HepG2 (cell line): Measurements from ENCODE around the gene TRMT6. TPM values are rescaled to one million over a fixed set of nuclear protein-coding genes. Genes with fewer than 3 reads are reported as not detected.

Experiments
- ATAC-seq: fragments of 200-7000 bp; cut with Tn5 transposase; 3 replicates; pipeline ENCODE4 v1.9.1; 2020; ENCODE audit warnings: mild to moderate bottlenecking, moderate library complexity
- BruUV-seq: library from RNA; stranded (reverse); fragments of 400-500 nt; replicated peaks from 2 replicates; lab custom pipeline; 2021; lab: Mats Ljungman, UMichigan
- CTCF ChIA-PET: fragments of 300-600 bp; formaldehyde crosslinking; extraction: SDS; loops from one replicate; lab custom pipeline; 2021; ENCODE audit warnings: low total read pairs, inconsistent platforms, low intra/inter-chr PET ratio; lab: Yijun Ruan, JAX
- POLR2A ChIA-PET: fragments of 350-600 bp; sonication (Branson Sonifier 250); formaldehyde crosslinking; loops from one replicate; lab custom pipeline; 2020; ENCODE audit warnings: antibody characterized with exemption, inconsistent platforms; lab: Yijun Ruan, JAX
- DNase-seq: peaks from one replicate; pipeline ENCODE4 v3.0.0-alpha.2; 2015; ENCODE audit warnings: low spot score
- FAIRE-seq: peaks from 3 replicates; lab custom pipeline; 2011; peaks lifted over from hg19 to GRCh38; lab: Jason Lieb, UNC
- H2AFZ ChIP-seq: one replicate; pipeline ENCODE4 v1.6.1; 2011; ENCODE audit warnings: low read length, inconsistent platforms
- H3K27ac ChIP-seq: fragments of 300-600 bp; 3 replicates; pipeline ENCODE4 v1.8.0; 2011; ENCODE audit warnings: mixed run types, mild to moderate bottlenecking, mixed read lengths, low read length, inconsistent platforms; ENCODE audit not compliant: insufficient read depth; ENCODE audit errors: extremely low read length
- H3K27me3 ChIP-seq, 2 experiments: fragments of 200-600 bp in 1 of 2; 2 replicates in 1 of 2; 3 replicates in 1 of 2; pipeline versions ENCODE4 v1.6.0 to v1.8.0; 2011; ENCODE audit warnings: low read length in 2 of 2, mild to moderate bottlenecking in 2 of 2, moderate library complexity in 2 of 2, inconsistent platforms in 1 of 2; ENCODE audit not compliant: insufficient read depth in 2 of 2, control insufficient read depth in 1 of 2
- H3K36me3 ChIP-seq, 2 experiments: fragments of 200-600 bp in 1 of 2; replicated peaks in 1 of 2; 2 replicates in 1 of 2; 3 replicates in 1 of 2; pipeline versions ENCODE4 v1.5.1 to v1.8.0; 2011; ENCODE audit warnings: low read length in 2 of 2, inconsistent platforms in 1 of 2; ENCODE audit not compliant: insufficient read depth in 2 of 2, control insufficient read depth in 1 of 2
- H3K4me1 ChIP-seq: 2 replicates; pipeline ENCODE4 v1.5.1; 2012; ENCODE audit warnings: low read length, inconsistent platforms; ENCODE audit not compliant: insufficient read depth
- H3K4me2 ChIP-seq: 2 replicates; pipeline ENCODE4 v1.6.0; 2011; ENCODE audit warnings: low read depth, low read length, inconsistent platforms
- H3K4me3 ChIP-seq, 3 experiments: fragments of 200-600 bp in 1 of 3; sonication (generic), shearing (Covaris generic) in 1 of 3; replicated peaks in 1 of 3; 2 replicates each; pipeline ENCODE4 v1.5.1; 2011 to 2016; ENCODE audit warnings: low read length in 3 of 3, inconsistent platforms in 2 of 3, low read depth in 2 of 3, mild to moderate bottlenecking in 2 of 3, control low read depth in 1 of 3, mixed read lengths in 1 of 3; ENCODE audit not compliant: insufficient read depth in 1 of 3
- H3K79me2 ChIP-seq: one replicate; pipeline ENCODE4 v1.6.1; 2011; ENCODE audit warnings: low read length, inconsistent platforms; ENCODE audit not compliant: insufficient read depth
- H3K9ac ChIP-seq: 2 replicates; pipeline ENCODE4 v1.6.0; 2011; ENCODE audit warnings: mild to moderate bottlenecking, low read depth, low read length, inconsistent platforms; ENCODE audit not compliant: insufficient read depth
- H3K9me3 ChIP-seq: 2 replicates; pipeline ENCODE4 v1.5.1; 2012; ENCODE audit warnings: mild to moderate bottlenecking, low read length
- H4K20me1 ChIP-seq: 2 replicates; pipeline ENCODE4 v1.6.0; 2011; ENCODE audit warnings: inconsistent platforms, mild to moderate bottlenecking, low read length, moderate library complexity; ENCODE audit not compliant: insufficient read depth
- CEBPB ChIP-seq: IDR thresholded peaks from 2 replicates; pipeline ENCODE4 v1.6.1; 2011; ENCODE audit warnings: low read depth, low read length, improper control_type of control experiment, borderline replicate concordance
- FOXA1 ChIP-seq, 2 experiments: fragments of 450-650 bp in 1 of 2; sonication (generic) in 1 of 2; formaldehyde crosslinking in 1 of 2; IDR thresholded peaks; 2 replicates each; pipeline versions ENCODE4 v1.4.0 to v1.6.1; 2016 to 2020; ENCODE audit warnings: missing genetic modification reagents in 1 of 2
- HMGA1 ChIP-seq: sonication (generic); formaldehyde crosslinking; conservative IDR thresholded peaks from 2 replicates; pipeline ENCODE4 v1.4.0; 2020; ENCODE audit warnings: missing genetic modification reagents
- HNRNPLL ChIP-seq: fragments of 200-400 bp; formaldehyde crosslinking; IDR thresholded peaks from 2 replicates; pipeline ENCODE4 v1.6.1; 2017; ENCODE audit warnings: mild to moderate bottlenecking, low read depth, low read length; ENCODE audit not compliant: poor library complexity, severe bottlenecking
- PLSCR1 ChIP-seq: sonication (generic); formaldehyde crosslinking; IDR thresholded peaks from 2 replicates; pipeline ENCODE4 v1.5.0; 2020; ENCODE audit warnings: missing genetic modification reagents, mild to moderate bottlenecking, borderline replicate concordance
- TBX3 ChIP-seq: fragments of 450-650 bp; IDR thresholded peaks from 2 replicates; pipeline ENCODE4 v1.6.1; 2017; ENCODE audit warnings: antibody characterized with exemption, mild to moderate bottlenecking, inconsistent platforms, borderline replicate concordance
- XBP1 ChIP-seq: sonication (generic); formaldehyde crosslinking; IDR thresholded peaks from 2 replicates; pipeline ENCODE4 v1.5.0; 2020; ENCODE audit warnings: missing genetic modification reagents
- ZGPAT ChIP-seq: IDR thresholded peaks from 2 replicates; pipeline ENCODE4 v1.6.1; 2016; ENCODE audit warnings: mild to moderate bottlenecking
- ZNF292 ChIP-seq: sonication (generic); formaldehyde crosslinking; IDR thresholded peaks from 2 replicates; pipeline ENCODE4 v1.8.1; 2022; ENCODE audit warnings: mild to moderate bottlenecking, low read depth, missing genetic modification reagents, borderline replicate concordance
- ZNF317 ChIP-seq: sonication (generic); formaldehyde crosslinking; IDR thresholded peaks from 2 replicates; pipeline ENCODE4 v1.5.0; 2020; ENCODE audit warnings: mild to moderate bottlenecking, missing genetic modification reagents
- ZNF326 ChIP-seq: sonication (generic); formaldehyde crosslinking; IDR thresholded peaks from 2 replicates; pipeline ENCODE4 v1.4.0; 2020; ENCODE audit warnings: missing genetic modification reagents, borderline replicate concordance
- ZNF460 ChIP-seq: sonication (generic); formaldehyde crosslinking; IDR thresholded peaks from 2 replicates; pipeline ENCODE4 v1.5.1; 2020; ENCODE audit warnings: missing genetic modification reagents, mild to moderate bottlenecking, borderline replicate concordance
- ZNF652 ChIP-seq: IDR thresholded peaks from 2 replicates; pipeline ENCODE4 v1.6.1; 2016; ENCODE audit warnings: low read depth, borderline replicate concordance
- ZNF792 ChIP-seq: IDR thresholded peaks from 2 replicates; pipeline ENCODE4 v1.6.1; 2016
- ZNF879 ChIP-seq: sonication (generic); formaldehyde crosslinking; IDR thresholded peaks from 2 replicates; pipeline ENCODE4 v1.8.1; 2023; ENCODE audit warnings: missing genetic modification reagents
- ZSCAN21 ChIP-seq: sonication (generic); formaldehyde crosslinking; IDR thresholded peaks from 2 replicates; pipeline ENCODE4 v1.8.0; 2022; ENCODE audit warnings: mild to moderate bottlenecking, missing genetic modification reagents, moderate library complexity, borderline replicate concordance
- WGBS: methylation state at CpG from one replicate; pipeline ENCODE4 v1.1.6; 2017; ENCODE audit warnings: low lambda C conversion rate; 5-methylcytosine and 5-hydroxymethylcytosine counted together
- in situ Hi-C: cut with HindIII; loops from 2 replicates; pipeline ENCODE4 v1.10.0; 2017; ENCODE audit warnings: low pct_unique_long_range_greater_than_20kb; ENCODE audit not compliant: extremely low pct_ligation_motif_present
- intact Hi-C: fragments of 100-400 bp; cut with micrococcal nuclease; formaldehyde crosslinking; loops from one replicate; pipeline ENCODE4 v1.10.0; 2022; ENCODE audit not compliant: unreplicated experiment
- polyA plus RNA-seq, 8 experiments: library from polyadenylated mRNA; depleted of rRNA in 3 of 8; stranded (reverse) in 7 of 8; unstranded in 1 of 8; fragments of >200 nt; fragmentation: Illumina TruSeq in 4 of 8; extraction: Trizol in 4 of 8; gene quantifications; 2 replicates each; pipeline versions ENCODE4 v1.2.1 to v1.2.3, GENCODE V29; 2011 to 2016; ENCODE audit warnings: low read depth in 4 of 8, missing spikeins in 1 of 8, mixed read lengths in 1 of 8; ENCODE audit not compliant: insufficient read depth in 1 of 8
- total RNA-seq, 5 experiments: library from RNA; depleted of rRNA; stranded (reverse); fragments of >200 nt; fragmentation: Illumina TruSeq; extraction: Trizol; gene quantifications; 2 replicates each; pipeline ENCODE4 v1.2.3, GENCODE V29; 2016; ENCODE audit warnings: low read depth in 1 of 5
- TF ChIP-seq, protein P1 (sequence below): sonication (generic); formaldehyde crosslinking; IDR thresholded peaks from 2 replicates; pipeline ENCODE4 v1.8.0; 2022; ENCODE audit warnings: missing genetic modification reagents, mild to moderate bottlenecking, moderate library complexity, borderline replicate concordance

Gene TRMT6
- total and polyA plus RNA-seq, 2 of the 13 experiments (the other 11 are each of a cell fraction or from before 2014, with no cell fraction given), result 10.5 to 37.8 TPM

GRCh38 chr20:5949943-5950270, 426 bp downstream of the TRMT6 start (continued):
- no peak for TF ChIP-seq ZSCAN21 (CRISPR knock-in tag)

DNA sequence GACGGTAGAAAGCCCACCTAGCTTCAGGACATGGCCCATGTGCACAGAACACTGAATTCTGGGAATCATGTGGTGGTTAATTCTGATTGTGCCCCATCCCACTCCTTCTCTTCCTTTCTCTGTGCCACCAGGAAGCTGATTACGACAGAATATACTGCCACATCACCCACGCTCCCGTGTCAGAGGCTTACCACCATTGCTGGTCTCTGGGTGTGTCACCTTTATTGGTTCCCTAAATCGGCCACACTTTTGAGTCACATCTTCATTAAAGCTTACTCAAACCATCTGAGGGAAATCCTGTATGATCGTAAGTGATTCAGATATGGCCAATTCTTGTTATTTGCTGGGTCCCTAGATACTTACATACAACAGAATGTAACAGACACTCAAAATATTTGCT, 3.1 kb downstream of the TRMT6 start:
- H3K9me3 ChIP-seq, result no peaks in the 10 kb centered on the region
- WGBS, result 96% methylated on average over 6 of the region's 6 CpGs
- peaks cover 38% of the 10 kb centered on the region for H3K79me2 ChIP-seq
- H3K9ac ChIP-seq, result no peak overlapping the region
- no peak for FAIRE-seq
- no peak overlapping the region for H3K4me2 ChIP-seq
- H4K20me1 ChIP-seq, result no peaks in the 10 kb centered on the region
- intact Hi-C loops, result no loop called here
- DNase-seq, result no peak
- no peaks in the 10 kb centered on the region; a peak in 1 of 5 replicates for H3K27me3 ChIP-seq
- H3K4me3 ChIP-seq, result no peak overlapping the region
- POLR2A ChIA-PET, result no interaction called here
- no TSS peak for BruUV-seq
- TF ChIP-seq ZNF879 (CRISPR knock-in tag), result no peak
- no peak for TF ChIP-seq ZNF460
- no peak for TF ChIP-seq ZNF317 (CRISPR knock-in tag)
- no peak for TF ChIP-seq ZNF792 (CRISPR knock-in tag)
- TF ChIP-seq ZNF292 (CRISPR knock-in tag), result no peak
- TF ChIP-seq HNRNPLL, result no peak
- no peak for TF ChIP-seq TBX3
- TF ChIP-seq PLSCR1 (CRISPR knock-in tag), result no peak
- TF ChIP-seq ZNF652 (CRISPR knock-in tag), result no peak
- TF ChIP-seq, protein P1, sequence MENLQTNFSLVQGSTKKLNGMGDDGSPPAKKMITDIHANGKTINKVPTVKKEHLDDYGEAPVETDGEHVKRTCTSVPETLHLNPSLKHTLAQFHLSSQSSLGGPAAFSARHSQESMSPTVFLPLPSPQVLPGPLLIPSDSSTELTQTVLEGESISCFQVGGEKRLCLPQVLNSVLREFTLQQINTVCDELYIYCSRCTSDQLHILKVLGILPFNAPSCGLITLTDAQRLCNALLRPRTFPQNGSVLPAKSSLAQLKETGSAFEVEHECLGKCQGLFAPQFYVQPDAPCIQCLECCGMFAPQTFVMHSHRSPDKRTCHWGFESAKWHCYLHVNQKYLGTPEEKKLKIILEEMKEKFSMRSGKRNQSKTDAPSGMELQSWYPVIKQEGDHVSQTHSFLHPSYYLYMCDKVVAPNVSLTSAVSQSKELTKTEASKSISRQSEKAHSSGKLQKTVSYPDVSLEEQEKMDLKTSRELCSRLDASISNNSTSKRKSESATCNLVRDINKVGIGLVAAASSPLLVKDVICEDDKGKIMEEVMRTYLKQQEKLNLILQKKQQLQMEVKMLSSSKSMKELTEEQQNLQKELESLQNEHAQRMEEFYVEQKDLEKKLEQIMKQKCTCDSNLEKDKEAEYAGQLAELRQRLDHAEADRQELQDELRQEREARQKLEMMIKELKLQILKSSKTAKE (CRISPR knock-in tag), result no peak
- no peak for TF ChIP-seq ZGPAT (CRISPR knock-in tag)
- TF ChIP-seq XBP1, result no peak
- TF ChIP-seq HMGA1 (CRISPR knock-in tag), result no peak
- TF ChIP-seq ZNF326 (CRISPR knock-in tag), result no peak
- no peak for TF ChIP-seq CEBPB
- TF ChIP-seq FOXA1 (IDR thresholded peaks at IDR 0.05), result no peak
- no peak for TF ChIP-seq FOXA1 (CRISPR knock-in tag; IDR thresholded peaks at IDR 0.05)
- TF ChIP-seq, all 625 proteins: peak for 0
- Histone ChIP-seq H3K4me1 (peaks cover 31% of the 10 kb centered on the region), H3K36me3 (peaks cover 16 to 56% of the 10 kb centered on the region in 2 experiments), H3K27ac (no peak overlapping the region), H2AFZ (no peak overlapping the region)
- CTCF ChIA-PET, result no interaction called here
- ATAC-seq, result no peak
- in situ Hi-C loops, result no loop called here
